ENCODE data around the gene DOCK2. TPM values are rescaled to one million over a fixed set of nuclear protein-coding genes. Genes with fewer than 3 reads are reported as not detected.
A peak's percentile ranks its signal among the peaks of the same experiment; 100 is the strongest.

DOCK2 gene
- total RNA-seq, 1 donor: 6.2 TPM

DNA sequence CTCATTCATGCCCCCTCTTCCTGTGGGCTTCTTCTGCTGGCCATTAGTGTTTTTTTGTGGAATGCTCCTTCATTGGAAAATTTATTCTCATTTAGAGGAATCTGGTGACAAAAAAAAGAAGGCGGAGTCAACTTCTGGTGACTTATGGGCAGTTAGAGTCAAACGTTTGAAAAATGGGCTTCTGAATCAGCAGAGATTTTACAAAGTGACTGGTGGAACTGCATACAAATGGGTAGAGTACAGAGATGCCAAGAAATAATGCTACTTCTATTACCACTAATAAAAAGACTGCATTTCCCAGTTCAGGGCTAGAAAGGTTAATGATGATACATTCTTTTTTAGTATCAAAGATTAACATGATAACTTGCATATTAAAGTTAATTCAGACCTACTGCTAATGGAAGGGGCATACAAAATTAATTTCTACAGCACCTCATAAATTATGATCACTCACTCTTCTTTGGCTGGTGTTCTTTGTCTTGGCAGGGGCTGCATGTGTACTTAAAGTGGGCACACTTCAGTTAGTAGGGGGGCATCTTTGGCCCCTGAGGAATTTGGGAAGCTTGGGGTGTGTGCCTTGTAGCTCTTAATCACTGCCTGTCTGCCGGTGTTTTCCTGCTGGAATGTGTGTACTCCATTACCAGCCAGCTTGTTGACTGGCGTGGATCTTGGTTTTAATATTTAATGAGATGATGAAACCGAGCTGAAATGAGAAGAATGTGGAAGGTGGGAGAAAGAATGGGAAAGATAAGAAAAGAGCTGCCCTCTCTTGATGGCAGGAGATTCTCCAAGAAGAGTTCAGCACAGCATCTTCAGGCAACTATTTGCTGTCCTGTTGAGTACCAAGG lies 148.9 kb downstream of the DOCK2 start:
- Histone ChIP-seq H3K4me1 (ENCODE audit: insufficient read depth, low read length) (peaks cover 11% of the 10 kb centered on the region), H3K79me2 (ENCODE audit: insufficient read depth, low read length) (no peaks in the 10 kb centered on the region), H3K4me2 (ENCODE audit: insufficient read depth, low read length) (no peak overlapping the region), H4K20me1 (ENCODE audit: insufficient read depth, low read length) (no peaks in the 10 kb centered on the region), H3K9me3 (ENCODE audit: low read depth, low read length) (no peaks in the 10 kb centered on the region), H3K27ac (ENCODE audit: low read depth, low read length) (no peak overlapping the region), H3K27me3 (ENCODE audit: insufficient read depth, low read length) (no peaks in the 10 kb centered on the region), H2AFZ (ENCODE audit: low read length) (peak overlapping the region; percentile 14), H3K4me3 (ENCODE audit: insufficient read depth, low read length) (no peak overlapping the region), H3K36me3 (ENCODE audit: insufficient read depth, low read length) (no peaks in the 10 kb centered on the region)
- DNase-seq (ENCODE audit: insufficient read length, low spot score, missing footprints): no peak
- TF ChIP-seq, protein P1, sequence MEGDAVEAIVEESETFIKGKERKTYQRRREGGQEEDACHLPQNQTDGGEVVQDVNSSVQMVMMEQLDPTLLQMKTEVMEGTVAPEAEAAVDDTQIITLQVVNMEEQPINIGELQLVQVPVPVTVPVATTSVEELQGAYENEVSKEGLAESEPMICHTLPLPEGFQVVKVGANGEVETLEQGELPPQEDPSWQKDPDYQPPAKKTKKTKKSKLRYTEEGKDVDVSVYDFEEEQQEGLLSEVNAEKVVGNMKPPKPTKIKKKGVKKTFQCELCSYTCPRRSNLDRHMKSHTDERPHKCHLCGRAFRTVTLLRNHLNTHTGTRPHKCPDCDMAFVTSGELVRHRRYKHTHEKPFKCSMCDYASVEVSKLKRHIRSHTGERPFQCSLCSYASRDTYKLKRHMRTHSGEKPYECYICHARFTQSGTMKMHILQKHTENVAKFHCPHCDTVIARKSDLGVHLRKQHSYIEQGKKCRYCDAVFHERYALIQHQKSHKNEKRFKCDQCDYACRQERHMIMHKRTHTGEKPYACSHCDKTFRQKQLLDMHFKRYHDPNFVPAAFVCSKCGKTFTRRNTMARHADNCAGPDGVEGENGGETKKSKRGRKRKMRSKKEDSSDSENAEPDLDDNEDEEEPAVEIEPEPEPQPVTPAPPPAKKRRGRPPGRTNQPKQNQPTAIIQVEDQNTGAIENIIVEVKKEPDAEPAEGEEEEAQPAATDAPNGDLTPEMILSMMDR (IDR thresholded peaks at IDR 0.05; ENCODE audit: extremely low read depth, low read depth, low read length): no peak

- Histone ChIP-seq H4K20me1 (ENCODE audit: insufficient read depth, low read length) (no peaks in the 10 kb centered on the region), H2AFZ (ENCODE audit: low read length) (peak overlapping the region; percentile 20), H3K4me3 (ENCODE audit: insufficient read depth, low read length) (no peak overlapping the region), H3K27me3 (ENCODE audit: insufficient read depth, low read length) (no peaks in the 10 kb centered on the region), H3K4me2 (ENCODE audit: insufficient read depth, low read length) (no peak overlapping the region), H3K36me3 (ENCODE audit: insufficient read depth, low read length) (no peaks in the 10 kb centered on the region), H3K4me1 (ENCODE audit: insufficient read depth, low read length) (peaks cover 8% of the 10 kb centered on the region), H3K9me3 (ENCODE audit: low read depth, low read length) (no peaks in the 10 kb centered on the region), H3K27ac (ENCODE audit: low read depth, low read length) (peak overlapping the region; percentile 27), H3K79me2 (ENCODE audit: insufficient read depth, low read length) (no peaks in the 10 kb centered on the region)
- DNase-seq (ENCODE audit: insufficient read length, low spot score, missing footprints): peak; percentile 75
- TF ChIP-seq, protein P1 (IDR thresholded peaks at IDR 0.05; ENCODE audit: extremely low read depth, low read depth, low read length): no peak
Measured at GRCh38 chr5:169788168-169788567, 151.1 kb downstream of the DOCK2 start.

GRCh38 chr5:169789417-169789940 lies 152.4 kb downstream of the DOCK2 start:
- no peak overlapping the region for H3K4me2 ChIP-seq (ENCODE audit: insufficient read depth, low read length)
- TF ChIP-seq, protein P1 (IDR thresholded peaks at IDR 0.05; ENCODE audit: extremely low read depth, low read depth, low read length): no peak
- DNase-seq (ENCODE audit: insufficient read length, low spot score, missing footprints): no peak
- H3K9me3 ChIP-seq (ENCODE audit: low read depth, low read length): no peaks in the 10 kb centered on the region
- H3K4me1 ChIP-seq (ENCODE audit: insufficient read depth, low read length): peaks cover 8% of the 10 kb centered on the region
- H4K20me1 ChIP-seq (ENCODE audit: insufficient read depth, low read length): no peaks in the 10 kb centered on the region
- H2AFZ ChIP-seq (ENCODE audit: low read length): no peak overlapping the region
- H3K27me3 ChIP-seq (ENCODE audit: insufficient read depth, low read length): no peaks in the 10 kb centered on the region
- H3K4me3 ChIP-seq (ENCODE audit: insufficient read depth, low read length): no peak overlapping the region
- no peaks in the 10 kb centered on the region for H3K79me2 ChIP-seq (ENCODE audit: insufficient read depth, low read length)
- no peak overlapping the region for H3K27ac ChIP-seq (ENCODE audit: low read depth, low read length)
- H3K36me3 ChIP-seq (ENCODE audit: insufficient read depth, low read length): no peaks in the 10 kb centered on the region

DNA sequence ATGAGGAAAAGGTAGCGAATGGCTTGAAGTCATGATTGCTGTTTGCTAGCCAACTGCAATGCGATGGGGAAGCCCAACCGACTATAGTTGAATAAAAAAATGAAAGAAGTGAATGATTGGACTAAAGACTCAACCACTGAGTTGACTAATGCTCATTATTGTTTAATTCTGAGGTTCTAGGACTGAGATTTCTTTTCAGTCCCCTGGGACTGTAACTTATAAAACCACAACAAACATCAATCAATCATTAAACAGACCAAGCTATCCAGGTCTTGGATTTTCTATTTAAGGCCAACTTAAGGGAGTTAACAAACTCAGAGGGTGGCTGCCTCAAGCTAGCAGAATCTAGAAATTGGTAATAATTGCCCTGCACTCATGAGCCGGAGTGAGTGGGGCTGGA lies 154.2 kb downstream of the DOCK2 start:
- no peaks in the 10 kb centered on the region for H3K27me3 ChIP-seq (ENCODE audit: insufficient read depth, low read length)
- no peaks in the 10 kb centered on the region for H4K20me1 ChIP-seq (ENCODE audit: insufficient read depth, low read length)
- no peaks in the 10 kb centered on the region for H3K79me2 ChIP-seq (ENCODE audit: insufficient read depth, low read length)
- TF ChIP-seq, protein P1 (IDR thresholded peaks at IDR 0.05; ENCODE audit: extremely low read depth, low read depth, low read length): no peak
- H3K4me1 ChIP-seq (ENCODE audit: insufficient read depth, low read length): peaks cover 19% of the 10 kb centered on the region
- H3K27ac ChIP-seq (ENCODE audit: low read depth, low read length): no peak overlapping the region
- H3K36me3 ChIP-seq (ENCODE audit: insufficient read depth, low read length): no peaks in the 10 kb centered on the region
- no peak overlapping the region for H3K4me2 ChIP-seq (ENCODE audit: insufficient read depth, low read length)
- no peak overlapping the region for H2AFZ ChIP-seq (ENCODE audit: low read length)
- DNase-seq (ENCODE audit: insufficient read length, low spot score, missing footprints): no peak
- H3K4me3 ChIP-seq (ENCODE audit: insufficient read depth, low read length): no peak overlapping the region
- H3K9me3 ChIP-seq (ENCODE audit: low read depth, low read length): no peaks in the 10 kb centered on the region
